ENCODE results near the gene PTPN3. TPM values are rescaled to one million over a fixed set of nuclear protein-coding genes. Genes with fewer than 3 reads are reported as not detected.

The PTPN3 gene
- total RNA-seq, 2 experiments from 2014 or later, result 0.20 to 0.35 TPM

GRCh38 chr9:109467936-109468335 lies 30.2 kb downstream of the PTPN3 start:
- H3K9me3 Mint-ChIP-seq, result no peaks in the 10 kb centered on the region
- H3K27me3 Mint-ChIP-seq, result peaks cover 16% of the 10 kb centered on the region
- H3K36me3 Mint-ChIP-seq (ENCODE audit: low read depth), result no peaks in the 10 kb centered on the region
- H3K27ac Mint-ChIP-seq, result peak overlapping the region; percentile 49
- ChIA-PET POLR2A (interaction anchor here (0.7 to 2.3 kb wide), 2 partner anchors 27 to 140 kb away, joined by 4 to 13 read pairs; no protein-coding TSS in a partner anchor), CTCF (interaction anchor here (0.6 to 8.8 kb wide), 11 partner anchors 8 to 789 kb away, joined by 3 to 206 read pairs (median 4); partner anchors contain the start of gene TXN)
- H3K4me3 Mint-ChIP-seq, result no peak overlapping the region
- H3K4me1 Mint-ChIP-seq, result peaks cover 56% of the 10 kb centered on the region
- peak; percentile 32 for DNase-seq

- Mint-ChIP-seq H3K27me3 (peaks cover 21% of the 10 kb centered on the region), H3K4me3 (no peak overlapping the region), H3K9me3 (no peaks in the 10 kb centered on the region), H3K27ac (peak overlapping the region; percentile 49), H3K36me3 (ENCODE audit: low read depth) (no peaks in the 10 kb centered on the region), H3K4me1 (peaks cover 59% of the 10 kb centered on the region)
- no peak for DNase-seq
- POLR2A ChIA-PET, result interaction anchor here (1.7 to 2.3 kb wide), 2 partner anchors 19 to 26 kb away, joined by 9 to 13 read pairs; no protein-coding TSS in a partner anchor
- CTCF ChIA-PET, result interaction anchor here (0.5 to 8.8 kb wide), 7 partner anchors 11 to 1791 kb away, joined by 3 to 206 read pairs (median 8); no protein-coding TSS in a partner anchor
Observed at GRCh38 chr9:109466623-109467590, 31.2 kb downstream of the PTPN3 start.

DNA sequence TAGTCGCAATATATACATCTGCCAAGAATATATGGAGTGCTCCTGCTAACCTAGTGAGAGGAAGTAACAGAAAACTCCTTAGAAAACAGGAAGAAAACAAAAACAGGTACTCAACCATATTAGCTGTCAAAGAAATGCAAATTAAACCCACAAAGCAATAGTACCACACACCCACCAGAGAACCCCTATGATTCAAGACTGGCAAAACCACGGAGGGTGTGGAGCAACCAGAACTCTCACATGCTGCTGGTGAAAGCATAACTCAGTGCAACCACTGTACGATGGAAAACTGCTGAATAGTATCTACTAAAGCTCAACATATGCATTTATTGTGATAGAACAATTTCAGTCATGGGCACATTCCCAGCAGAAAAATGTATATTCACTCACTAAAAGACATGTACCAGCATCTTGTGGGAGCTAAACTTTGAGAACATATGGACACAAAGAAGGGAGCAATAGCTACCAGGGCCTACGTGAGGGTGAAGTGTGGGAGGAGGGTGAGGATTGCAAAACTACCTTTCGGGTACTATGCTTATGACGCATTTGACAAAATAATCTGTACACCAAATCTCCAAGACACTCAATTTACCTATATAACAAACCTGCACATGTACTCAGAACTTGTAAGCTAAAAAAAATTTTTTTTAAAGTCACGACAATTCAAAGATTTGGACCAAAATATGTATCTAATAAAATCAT lies 34.0 kb downstream of the PTPN3 start:
- Mint-ChIP-seq H3K36me3 (ENCODE audit: low read depth) (no peaks in the 10 kb centered on the region), H3K27ac (peak overlapping the region; percentile 68), H3K27me3 (peaks cover 31% of the 10 kb centered on the region), H3K4me3 (no peak overlapping the region), H3K9me3 (no peaks in the 10 kb centered on the region), H3K4me1 (peaks cover 58% of the 10 kb centered on the region)
- ChIA-PET POLR2A (interaction anchor here (1.5 to 2.0 kb wide), 2 partner anchors 16 to 23 kb away, joined by 6 to 10 read pairs; no protein-coding TSS in a partner anchor), CTCF (interaction anchor here (0.5 to 8.8 kb wide), 5 partner anchors 14 to 578 kb away, joined by 3 to 206 read pairs (median 3); no protein-coding TSS in a partner anchor)
- DNase-seq, result peak; percentile 51

- peaks cover 45% of the 10 kb centered on the region for H3K27me3 Mint-ChIP-seq
- no peaks in the 10 kb centered on the region for H3K9me3 Mint-ChIP-seq
- CTCF ChIA-PET, result interaction anchor here (1.0 to 3.4 kb wide), 5 partner anchors 9 to 50 kb away, joined by 3 to 23 read pairs (median 11); no protein-coding TSS in a partner anchor
- no peak overlapping the region for H3K27ac Mint-ChIP-seq
- POLR2A ChIA-PET, result no interaction called here
- no peak for DNase-seq
- no peaks in the 10 kb centered on the region for H3K36me3 Mint-ChIP-seq (ENCODE audit: low read depth)
- H3K4me3 Mint-ChIP-seq, result no peak overlapping the region
- peaks cover 39% of the 10 kb centered on the region for H3K4me1 Mint-ChIP-seq
Observed at GRCh38 chr9:109460576-109460975, 37.5 kb downstream of the PTPN3 start.

- peaks cover 49% of the 10 kb centered on the region for H3K27me3 Mint-ChIP-seq
- H3K9me3 Mint-ChIP-seq, result no peaks in the 10 kb centered on the region
- no peak overlapping the region for H3K27ac Mint-ChIP-seq
- H3K36me3 Mint-ChIP-seq (ENCODE audit: low read depth), result no peaks in the 10 kb centered on the region
- ChIA-PET POLR2A (no interaction called here), CTCF (interaction anchor here (0.9 to 3.4 kb wide), 3 partner anchors 8 to 11 kb away, joined by 4 to 23 read pairs (median 13); no protein-coding TSS in a partner anchor)
- peaks cover 31% of the 10 kb centered on the region for H3K4me1 Mint-ChIP-seq
- H3K4me3 Mint-ChIP-seq, result no peak overlapping the region
- no peak for DNase-seq
Observed at GRCh38 chr9:109459423-109459822, 38.7 kb downstream of the PTPN3 start.

DNA sequence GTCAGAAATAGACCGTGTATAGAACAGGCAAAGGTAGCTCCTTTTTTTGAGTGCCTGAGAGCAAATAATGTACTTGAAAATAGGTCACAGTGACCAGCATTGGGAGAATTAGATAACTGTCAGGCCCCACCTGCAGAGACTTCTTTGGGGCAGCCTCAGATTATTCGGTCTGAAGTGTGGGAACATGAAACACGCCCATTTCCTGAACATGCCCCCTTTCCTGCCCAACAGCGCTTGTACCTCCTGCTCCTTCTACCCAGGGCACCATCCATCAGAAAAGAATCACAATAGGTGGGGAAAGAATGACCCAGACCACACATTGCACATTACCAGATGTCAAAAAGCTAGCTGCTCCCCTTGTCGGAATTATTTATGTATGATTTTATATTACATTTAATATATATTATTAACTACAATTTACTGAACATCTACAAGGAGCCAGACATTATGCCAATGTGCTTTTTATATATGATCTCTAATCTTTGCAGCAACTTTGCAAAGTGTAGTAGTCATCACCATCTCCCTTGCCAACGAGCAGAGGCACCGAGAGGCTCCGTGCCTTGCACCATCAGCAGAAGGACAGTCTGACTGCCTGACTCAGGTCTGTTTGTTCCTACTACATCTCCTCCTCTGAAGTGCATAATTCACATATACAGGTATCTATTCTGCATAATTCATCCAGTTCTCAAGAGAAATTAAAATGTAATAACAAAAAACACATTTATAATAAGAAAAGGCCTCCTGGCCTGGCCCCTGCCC lies 39.5 kb downstream of the PTPN3 start:
- Mint-ChIP-seq H3K9me3 (no peaks in the 10 kb centered on the region), H3K4me3 (no peak overlapping the region), H3K4me1 (peaks cover 24% of the 10 kb centered on the region), H3K27me3 (peaks cover 52% of the 10 kb centered on the region), H3K36me3 (ENCODE audit: low read depth) (no peaks in the 10 kb centered on the region), H3K27ac (no peak overlapping the region)
- ChIA-PET POLR2A (no interaction called here), CTCF (interaction anchor here (1.1 to 3.4 kb wide), 6 partner anchors 11 to 18 kb away, joined by 3 to 23 read pairs (median 8); no protein-coding TSS in a partner anchor)
- DNase-seq, result no peak

DNA sequence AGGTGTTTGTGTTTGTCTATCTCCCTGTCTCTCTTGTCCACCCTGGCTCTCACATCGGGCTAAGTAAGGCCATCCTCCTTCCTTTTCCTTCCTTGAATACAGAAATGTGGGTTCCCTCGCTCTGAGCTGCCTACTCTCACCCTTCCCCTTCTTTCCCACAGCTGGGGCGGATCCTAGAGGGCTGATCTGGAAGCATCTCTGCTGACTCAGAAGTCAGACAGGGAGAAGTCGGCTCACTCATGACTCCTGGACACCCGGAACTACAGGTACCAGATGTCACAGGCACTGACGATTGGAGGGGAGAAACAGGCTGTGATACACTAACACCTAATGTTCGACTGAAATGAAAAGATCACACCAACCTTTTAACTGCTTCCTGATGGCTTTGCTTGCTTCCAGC lies 41.3 kb downstream of the PTPN3 start:
- H3K4me3 Mint-ChIP-seq, result no peak overlapping the region
- ChIA-PET POLR2A (no interaction called here), CTCF (interaction anchor here (1.3 to 1.8 kb wide), 4 partner anchors 9 to 16 kb away, joined by 3 to 9 read pairs (median 6); no protein-coding TSS in a partner anchor)
- peaks cover 41% of the 10 kb centered on the region for H3K27me3 Mint-ChIP-seq
- no peaks in the 10 kb centered on the region for H3K9me3 Mint-ChIP-seq
- no peak overlapping the region for H3K27ac Mint-ChIP-seq
- no peaks in the 10 kb centered on the region for H3K36me3 Mint-ChIP-seq (ENCODE audit: low read depth)
- no peak for DNase-seq
- peaks cover 18% of the 10 kb centered on the region for H3K4me1 Mint-ChIP-seq

GRCh38 chr9:109455861-109456260 lies 42.2 kb downstream of the PTPN3 start:
- peaks cover 44% of the 10 kb centered on the region for H3K27me3 Mint-ChIP-seq
- CTCF ChIA-PET, result interaction anchor here (1.0 to 1.6 kb wide), 2 partner anchors 12 to 15 kb away, joined by 3 to 5 read pairs; no protein-coding TSS in a partner anchor
- H3K4me3 Mint-ChIP-seq, result no peak overlapping the region
- H3K27ac Mint-ChIP-seq, result no peak overlapping the region
- H3K4me1 Mint-ChIP-seq, result peaks cover 18% of the 10 kb centered on the region
- no peaks in the 10 kb centered on the region for H3K36me3 Mint-ChIP-seq (ENCODE audit: low read depth)
- POLR2A ChIA-PET, result no interaction called here
- H3K9me3 Mint-ChIP-seq, result no peaks in the 10 kb centered on the region
- no peak for DNase-seq

DNA sequence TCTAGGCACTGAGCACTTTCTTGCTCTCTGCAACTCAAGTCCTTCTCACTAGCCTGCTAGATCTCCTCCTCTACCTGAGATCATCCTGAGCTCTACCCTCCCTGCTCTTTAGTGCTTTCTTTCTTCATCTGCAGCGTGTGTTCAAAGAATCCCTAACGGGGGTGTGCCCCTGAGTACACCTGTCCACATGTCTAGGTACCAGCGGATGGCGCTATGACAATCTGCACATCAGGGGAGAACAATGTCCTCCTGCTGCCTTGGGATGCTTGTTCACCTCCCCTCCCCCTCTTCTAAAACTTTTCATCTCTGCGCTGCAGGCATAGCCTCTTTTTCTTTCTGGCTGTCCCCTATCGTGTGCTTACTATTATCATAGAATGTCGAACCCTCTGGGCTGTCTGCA lies 42.7 kb downstream of the PTPN3 start:
- H3K27me3 Mint-ChIP-seq, result peaks cover 42% of the 10 kb centered on the region

GRCh38 chr9:109454601-109455155 lies 43.4 kb downstream of the PTPN3 start:
- H3K27me3 Mint-ChIP-seq, result peaks cover 38% of the 10 kb centered on the region
- no peaks in the 10 kb centered on the region for H3K36me3 Mint-ChIP-seq (ENCODE audit: low read depth)
- no peak overlapping the region for H3K27ac Mint-ChIP-seq
- no peak for DNase-seq
- POLR2A ChIA-PET, result no interaction called here
- no peaks in the 10 kb centered on the region for H3K9me3 Mint-ChIP-seq
- no peak overlapping the region for H3K4me3 Mint-ChIP-seq
- CTCF ChIA-PET, result no interaction called here
- peaks cover 17% of the 10 kb centered on the region for H3K4me1 Mint-ChIP-seq

More for the DNA sequence above, 42.7 kb downstream of the PTPN3 start:
- Mint-ChIP-seq H3K27ac (no peak overlapping the region), H3K4me3 (no peak overlapping the region), H3K9me3 (no peaks in the 10 kb centered on the region), H3K36me3 (ENCODE audit: low read depth) (no peaks in the 10 kb centered on the region), H3K4me1 (peaks cover 18% of the 10 kb centered on the region)
- ChIA-PET CTCF (interaction anchor here (1.0 to 1.6 kb wide), 2 partner anchors 12 to 15 kb away, joined by 3 to 5 read pairs; no protein-coding TSS in a partner anchor), POLR2A (no interaction called here)
- DNase-seq, result no peak

DNA sequence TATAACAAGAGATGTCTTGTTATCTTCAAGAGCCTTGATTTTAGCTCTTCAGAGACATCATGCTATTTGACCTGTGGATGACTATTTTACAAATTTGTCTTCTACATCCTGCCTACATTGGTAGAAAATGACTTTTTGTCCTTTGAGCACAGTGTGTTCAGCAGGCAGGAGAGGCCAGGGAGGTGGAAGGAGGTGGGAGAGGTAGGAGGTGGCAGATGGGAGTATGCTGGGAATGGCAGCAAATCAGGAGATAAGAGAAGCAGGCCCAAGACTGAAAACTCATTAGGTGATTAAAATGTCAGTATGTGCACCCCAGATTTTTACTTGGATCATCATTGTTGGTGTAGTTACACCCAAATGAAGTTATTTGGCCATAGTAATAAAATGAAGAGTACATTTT lies 44.1 kb downstream of the PTPN3 start:
- Mint-ChIP-seq H3K4me3 (no peak overlapping the region), H3K27me3 (peaks cover 37% of the 10 kb centered on the region), H3K9me3 (no peaks in the 10 kb centered on the region), H3K4me1 (peaks cover 16% of the 10 kb centered on the region), H3K36me3 (ENCODE audit: low read depth) (no peaks in the 10 kb centered on the region), H3K27ac (no peak overlapping the region)
- CTCF ChIA-PET, result interaction anchor here (1.0 to 1.7 kb wide), 2 partner anchors 13 to 16 kb away, joined by 4 to 8 read pairs; no protein-coding TSS in a partner anchor
- POLR2A ChIA-PET, result no interaction called here
- DNase-seq, result no peak

Measured in activated CD4-positive, alpha-beta memory T cell treated with anti-CD3 and anti-CD28 coated beads, Interleukin-2, amount 10 ng/mL, durations not matched to agents 7 days and 5 days (primary cell).